ENCODE results near the gene TSC22D4. TPM values are rescaled to one million over a fixed set of nuclear protein-coding genes. Genes with fewer than 3 reads are reported as not detected.

TSC22D4 gene
- polyA plus RNA-seq, 1 donor from 2014 or later: 2.1 TPM

GRCh38 chr7:100515072-100515532, 36.1 kb upstream of the TSC22D4 start:
- no peak overlapping the region for H3K9ac ChIP-seq (ENCODE audit: low read length)
- no peak overlapping the region for H2AFZ ChIP-seq (ENCODE audit: low read depth, low read length)

GRCh38 chr7:100513212-100513810, 34.3 kb upstream of the TSC22D4 start:
- no peaks in the 10 kb centered on the region for H4K20me1 ChIP-seq (ENCODE audit: insufficient read depth)
- H3K4me2 ChIP-seq (ENCODE audit: low read length): no peak overlapping the region
- no peaks in the 10 kb centered on the region for H3K79me2 ChIP-seq (replicated peaks; ENCODE audit: insufficient read depth, low read length)
- no peak overlapping the region for H2AFZ ChIP-seq (ENCODE audit: low read depth, low read length)
- H3K4me3 ChIP-seq (ENCODE audit: low read length): no peak overlapping the region
- H3K27ac ChIP-seq (ENCODE audit: low read length): no peak overlapping the region
- no peaks in the 10 kb centered on the region for H3K9me3 ChIP-seq (ENCODE audit: low read length)
- H3K9me2 ChIP-seq (ENCODE audit: insufficient read depth, low read length): no peaks in the 10 kb centered on the region
- no peaks in the 10 kb centered on the region for H3F3A ChIP-seq (ENCODE audit: insufficient read depth, low read length, poor library complexity, severe bottlenecking)
- no peaks in the 10 kb centered on the region for H3K36me3 ChIP-seq (ENCODE audit: insufficient read depth, low read length)
- no peak overlapping the region for H3K9ac ChIP-seq (ENCODE audit: low read length)
- no peaks in the 10 kb centered on the region for H3K27me3 ChIP-seq (ENCODE audit: insufficient read depth, low read depth, low read length)
- TF ChIP-seq RAD21 (conservative IDR thresholded peaks at IDR 0.05): no peak
- TF ChIP-seq POLR2AphosphoS5 (IDR thresholded peaks at IDR 0.05): no peak
- TF ChIP-seq TAF1 (IDR thresholded peaks at IDR 0.05; ENCODE audit: low read depth): no peak
- no peak for TF ChIP-seq MXI1 (conservative IDR thresholded peaks at IDR 0.05; ENCODE audit: poor library complexity, severe bottlenecking)
- no peak for TF ChIP-seq CTCF (IDR thresholded peaks at IDR 0.05; ENCODE audit: poor library complexity, severe bottlenecking)
- no peak for TF ChIP-seq REST (IDR thresholded peaks at IDR 0.05; ENCODE audit: borderline replicate concordance)

More at GRCh38 chr7:100515072-100515532, 36.1 kb upstream of the TSC22D4 start:
- Histone ChIP-seq H3K36me3 (ENCODE audit: insufficient read depth, low read length) (no peaks in the 10 kb centered on the region), H3K27me3 (ENCODE audit: insufficient read depth, low read depth, low read length) (no peaks in the 10 kb centered on the region), H3K4me2 (ENCODE audit: low read length) (no peak overlapping the region), H3K9me2 (ENCODE audit: insufficient read depth, low read length) (no peaks in the 10 kb centered on the region), H3K9me3 (ENCODE audit: low read length) (no peaks in the 10 kb centered on the region), H4K20me1 (ENCODE audit: insufficient read depth) (no peaks in the 10 kb centered on the region), H3K4me3 (ENCODE audit: low read length) (no peak overlapping the region), H3K79me2 (replicated peaks; ENCODE audit: insufficient read depth, low read length) (no peaks in the 10 kb centered on the region), H3F3A (ENCODE audit: insufficient read depth, low read length, poor library complexity, severe bottlenecking) (no peaks in the 10 kb centered on the region), H3K27ac (ENCODE audit: low read length) (no peak overlapping the region)
- no peak for TF ChIP-seq MXI1 (conservative IDR thresholded peaks at IDR 0.05; ENCODE audit: poor library complexity, severe bottlenecking)
- TF ChIP-seq EP300 (conservative IDR thresholded peaks at IDR 0.05; ENCODE audit: poor library complexity, severe bottlenecking): no peak
- TF ChIP-seq SMC3 (conservative IDR thresholded peaks at IDR 0.05; ENCODE audit: poor library complexity): no peak
- no peak for TF ChIP-seq REST (IDR thresholded peaks at IDR 0.05; ENCODE audit: borderline replicate concordance)
- no peak for TF ChIP-seq EZH2 (IDR thresholded peaks at IDR 0.05; ENCODE audit: borderline replicate concordance, insufficient read depth, low read length, poor library complexity, severe bottlenecking)
- no peak for TF ChIP-seq CTCF (IDR thresholded peaks at IDR 0.05; ENCODE audit: poor library complexity, severe bottlenecking)
- no peak for TF ChIP-seq RAD21 (conservative IDR thresholded peaks at IDR 0.05)
- no peak for TF ChIP-seq POLR2AphosphoS5 (IDR thresholded peaks at IDR 0.05)
- TF ChIP-seq TAF1 (IDR thresholded peaks at IDR 0.05; ENCODE audit: low read depth): no peak
